H9 (cell line): ENCODE data around the gene ZER1. TPM values are rescaled to one million over a fixed set of nuclear protein-coding genes. Genes with fewer than 3 reads are reported as not detected.
A peak's percentile ranks its signal among the peaks of the same experiment; 100 is the strongest.

Experiments used
- DNase-seq: peaks from one replicate; pipeline ENCODE4 v3.0.0-alpha.2; 2017
- H2AFZ ChIP-seq: one replicate; pipeline ENCODE4 v1.6.1; 2013; ENCODE audit warnings: mild to moderate bottlenecking, low read length, control low read depth, moderate library complexity
- H2AK5ac ChIP-seq: 2 replicates; pipeline ENCODE4 v1.6.1; 2013; ENCODE audit warnings: low read length, control low read depth, mixed read lengths; ENCODE audit not compliant: insufficient read length
- H2BK120ac ChIP-seq: one replicate; pipeline ENCODE4 v1.6.1; 2013; ENCODE audit warnings: low read depth, mild to moderate bottlenecking, low read length, control low read depth, inconsistent platforms; ENCODE audit not compliant: poor library complexity, severe bottlenecking
- H2BK12ac ChIP-seq: 2 replicates; pipeline ENCODE4 v1.6.1; 2013; ENCODE audit warnings: low read length, control low read depth, mixed read lengths, low read depth; ENCODE audit not compliant: insufficient read length
- H2BK15ac ChIP-seq: 2 replicates; pipeline ENCODE4 v1.6.1; 2013; ENCODE audit warnings: low read depth, low read length, control low read depth
- H2BK20ac ChIP-seq: one replicate; pipeline ENCODE4 v1.6.1; 2013; ENCODE audit warnings: low read depth, mild to moderate bottlenecking, low read length, control low read depth, inconsistent platforms; ENCODE audit not compliant: poor library complexity, severe bottlenecking
- H2BK5ac ChIP-seq: 2 replicates; pipeline ENCODE4 v1.6.1; 2013; ENCODE audit warnings: low read length, control low read depth, mixed read lengths; ENCODE audit not compliant: insufficient read length
- H3K14ac ChIP-seq: 2 replicates; pipeline ENCODE4 v1.6.1; 2013; ENCODE audit warnings: low read length, control low read depth; ENCODE audit not compliant: insufficient read depth
- H3K18ac ChIP-seq: 2 replicates; pipeline ENCODE4 v1.6.1; 2013; ENCODE audit warnings: low read depth, mild to moderate bottlenecking, mixed read lengths, low read length, control low read depth; ENCODE audit not compliant: insufficient read length
- H3K23ac ChIP-seq: 2 replicates; pipeline ENCODE4 v1.6.1; 2013; ENCODE audit warnings: low read length, control low read depth, mixed read lengths, low read depth; ENCODE audit not compliant: insufficient read length
- H3K23me2 ChIP-seq: 2 replicates; pipeline ENCODE4 v1.6.1; 2013; ENCODE audit warnings: low read depth, mild to moderate bottlenecking, mixed read lengths, low read length, control low read depth; ENCODE audit not compliant: insufficient read length, poor library complexity, severe bottlenecking
- H3K27ac ChIP-seq: 2 replicates; pipeline ENCODE4 v1.5.1; 2013; ENCODE audit warnings: low read length, control low read depth, mixed read lengths, low read depth; ENCODE audit not compliant: insufficient read length
- H3K27me3 ChIP-seq: 2 replicates; pipeline ENCODE4 v1.6.1; 2013; ENCODE audit warnings: low read length, control low read depth, inconsistent platforms; ENCODE audit not compliant: insufficient read depth
- H3K4ac ChIP-seq: 2 replicates; pipeline ENCODE4 v1.6.1; 2013; ENCODE audit warnings: low read depth, mild to moderate bottlenecking, control low read depth, inconsistent platforms, low read length, moderate library complexity
- H3K4me1 ChIP-seq: 2 replicates; pipeline ENCODE4 v1.6.1; 2013; ENCODE audit warnings: low read length, control low read depth, inconsistent platforms; ENCODE audit not compliant: insufficient read depth
- H3K4me2 ChIP-seq: 2 replicates; pipeline ENCODE4 v1.6.1; 2013; ENCODE audit warnings: low read length, control low read depth, mixed read lengths; ENCODE audit not compliant: insufficient read length, insufficient read depth
- H3K56ac ChIP-seq: 2 replicates; pipeline ENCODE4 v1.6.1; 2013; ENCODE audit warnings: low read depth, mild to moderate bottlenecking, mixed read lengths, low read length, control low read depth; ENCODE audit not compliant: insufficient read length
- H3K79me1 ChIP-seq: 2 replicates; pipeline ENCODE4 v1.6.1; 2013; ENCODE audit warnings: low read depth, mild to moderate bottlenecking, moderate library complexity, low read length, control low read depth, inconsistent platforms; ENCODE audit not compliant: insufficient read depth, poor library complexity, severe bottlenecking
- H3K79me2 ChIP-seq: 2 replicates; pipeline ENCODE4 v1.6.1; 2013; ENCODE audit warnings: low read length, control low read depth, inconsistent platforms; ENCODE audit not compliant: insufficient read depth
- H3K9ac ChIP-seq: 2 replicates; pipeline ENCODE4 v1.6.1; 2013; ENCODE audit warnings: low read length, control low read depth, mixed read lengths; ENCODE audit not compliant: insufficient read length; ENCODE audit errors: extremely low read depth
- H3K9me3 ChIP-seq: one replicate; pipeline ENCODE4 v1.6.1; 2013; ENCODE audit warnings: low read depth, low read length, inconsistent platforms; ENCODE audit not compliant: control insufficient read depth
- H3T11ph ChIP-seq: one replicate; pipeline ENCODE4 v1.6.1; 2013; ENCODE audit warnings: mild to moderate bottlenecking, low read length, control low read depth, inconsistent platforms
- H4K20me1 ChIP-seq: one replicate; pipeline ENCODE4 v1.6.1; 2013; ENCODE audit not compliant: control insufficient read depth, insufficient read length, insufficient read depth
- H4K5ac ChIP-seq: 2 replicates; pipeline ENCODE4 v1.6.1; 2013; ENCODE audit warnings: low read depth, mild to moderate bottlenecking, mixed read lengths, low read length, control low read depth; ENCODE audit not compliant: insufficient read length
- H4K8ac ChIP-seq: replicated peaks from 2 replicates; pipeline ENCODE4 v1.6.1; 2013; ENCODE audit warnings: low read length, control low read depth, mixed read lengths, low read depth; ENCODE audit not compliant: insufficient read length
- H4K91ac ChIP-seq: 2 replicates; pipeline ENCODE4 v1.6.1; 2013; ENCODE audit warnings: low read depth, mild to moderate bottlenecking, moderate library complexity, mixed read lengths, low read length, control low read depth; ENCODE audit not compliant: insufficient read length
- H3K27ac Mint-ChIP-seq, 3 experiments: 2 replicates in 2 of 3; 3 replicates in 1 of 3; pipeline ENCODE4 v1.8.0; 2020 to 2021; ENCODE audit warnings: mixed read lengths in 3 of 3, mild to moderate bottlenecking in 1 of 3, moderate library complexity in 1 of 3
- H3K27me3 Mint-ChIP-seq: 2 replicates; pipeline ENCODE4 v1.8.0; 2021; ENCODE audit warnings: low read depth, mild to moderate bottlenecking, moderate library complexity, mixed read lengths
- H3K36me3 Mint-ChIP-seq, 3 experiments: 2 replicates in 2 of 3; 3 replicates in 1 of 3; pipeline ENCODE4 v1.8.0; 2020 to 2021; ENCODE audit warnings: low read depth in 3 of 3, mixed read lengths in 3 of 3; ENCODE audit not compliant: insufficient read depth in 1 of 3
- H3K4me1 Mint-ChIP-seq, 2 experiments: 2 replicates each; pipeline ENCODE4 v1.8.0; 2020; ENCODE audit warnings: mixed read lengths in 2 of 2
- H3K4me3 Mint-ChIP-seq, 2 experiments: 2 replicates in 1 of 2; 3 replicates in 1 of 2; pipeline ENCODE4 v1.8.0; 2020 to 2021; ENCODE audit warnings: mild to moderate bottlenecking in 2 of 2, mixed read lengths in 2 of 2, moderate library complexity in 1 of 2
- H3K9me3 Mint-ChIP-seq, 2 experiments: 2 replicates in 1 of 2; 3 replicates in 1 of 2; pipeline ENCODE4 v1.8.0; 2020; ENCODE audit warnings: mild to moderate bottlenecking in 2 of 2, mixed read lengths in 2 of 2, moderate library complexity in 1 of 2
- WGBS: extraction: QIAGEN DNeasy Blood & Tissue Kit; methylation state at CpG from one replicate; pipeline ENCODE4 v1.1.7; 2013; ENCODE audit warnings: missing lambda C conversion rate, low lambda C conversion rate, mixed read lengths; ENCODE audit not compliant: insufficient read length; ENCODE audit errors: extremely low coverage; 5-methylcytosine and 5-hydroxymethylcytosine counted together
- total RNA-seq: library from RNA; stranded (reverse); gene quantifications from 2 replicates; pipeline ENCODE4 v1.2.1, GENCODE V29; 2021
- TF ChIP-seq, protein P1 (sequence below): fragments of 200-600 bp; sonication (generic); conservative IDR thresholded peaks from 3 replicates; pipeline ENCODE4 v1.8.0; 2021; ENCODE audit warnings: antibody characterized with exemption, mild to moderate bottlenecking

The ZER1 gene
- total RNA-seq, 1 experiment from 2014 or later = 24.2 TPM

DNA sequence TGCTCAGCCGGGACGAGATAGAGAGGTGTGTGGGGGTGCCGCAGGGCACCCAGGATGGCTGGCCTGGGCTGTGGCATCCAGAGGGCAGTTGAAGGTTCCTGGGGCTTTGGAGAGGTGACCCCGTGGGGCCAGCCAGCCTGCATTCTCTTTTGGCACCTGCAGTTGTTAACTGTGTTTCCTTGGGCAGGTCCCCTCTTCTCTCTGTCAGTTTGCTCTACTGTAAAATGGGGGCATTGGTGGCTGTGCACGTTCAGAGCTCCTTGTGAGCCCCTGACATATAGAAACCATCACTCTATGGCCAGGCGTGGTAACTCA lies 56.3 kb downstream of the ZER1 start:
- H3K36me3 Mint-ChIP-seq = peaks cover 5 to 40% (median 27%) of the 10 kb centered on the region in 3 experiments; a peak in 6 of 7 replicates
- no peak overlapping the region for H2AFZ ChIP-seq
- H3K4me1 Mint-ChIP-seq = no peaks in the 10 kb centered on the region
- H3K23me2 ChIP-seq = no peaks in the 10 kb centered on the region
- no peak overlapping the region for H3K4ac ChIP-seq
- TF ChIP-seq, protein P1, sequence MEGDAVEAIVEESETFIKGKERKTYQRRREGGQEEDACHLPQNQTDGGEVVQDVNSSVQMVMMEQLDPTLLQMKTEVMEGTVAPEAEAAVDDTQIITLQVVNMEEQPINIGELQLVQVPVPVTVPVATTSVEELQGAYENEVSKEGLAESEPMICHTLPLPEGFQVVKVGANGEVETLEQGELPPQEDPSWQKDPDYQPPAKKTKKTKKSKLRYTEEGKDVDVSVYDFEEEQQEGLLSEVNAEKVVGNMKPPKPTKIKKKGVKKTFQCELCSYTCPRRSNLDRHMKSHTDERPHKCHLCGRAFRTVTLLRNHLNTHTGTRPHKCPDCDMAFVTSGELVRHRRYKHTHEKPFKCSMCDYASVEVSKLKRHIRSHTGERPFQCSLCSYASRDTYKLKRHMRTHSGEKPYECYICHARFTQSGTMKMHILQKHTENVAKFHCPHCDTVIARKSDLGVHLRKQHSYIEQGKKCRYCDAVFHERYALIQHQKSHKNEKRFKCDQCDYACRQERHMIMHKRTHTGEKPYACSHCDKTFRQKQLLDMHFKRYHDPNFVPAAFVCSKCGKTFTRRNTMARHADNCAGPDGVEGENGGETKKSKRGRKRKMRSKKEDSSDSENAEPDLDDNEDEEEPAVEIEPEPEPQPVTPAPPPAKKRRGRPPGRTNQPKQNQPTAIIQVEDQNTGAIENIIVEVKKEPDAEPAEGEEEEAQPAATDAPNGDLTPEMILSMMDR = no peak
- no peak overlapping the region for H3T11ph ChIP-seq
- no peaks in the 10 kb centered on the region for H3K9me3 ChIP-seq
- H3K4me2 ChIP-seq = no peak overlapping the region
- no peak overlapping the region for H4K8ac ChIP-seq
- H2BK12ac ChIP-seq = no peak overlapping the region
- H3K79me1 ChIP-seq = no peaks in the 10 kb centered on the region
- no peak overlapping the region for H3K27ac Mint-ChIP-seq
- H3K9me3 Mint-ChIP-seq = no peaks in the 10 kb centered on the region
- WGBS = no CpG with 5 or more reads among the region's 6 CpGs
- H3K14ac ChIP-seq = no peak overlapping the region
- H3K27me3 ChIP-seq = no peaks in the 10 kb centered on the region
- H3K23ac ChIP-seq = no peak overlapping the region
- no peak overlapping the region for H2BK20ac ChIP-seq
- no peak overlapping the region for H2AK5ac ChIP-seq
- H3K79me2 ChIP-seq = no peaks in the 10 kb centered on the region
- H2BK120ac ChIP-seq = no peak overlapping the region
- no peaks in the 10 kb centered on the region for H4K20me1 ChIP-seq
- H3K9ac ChIP-seq = no peak overlapping the region
- H3K4me1 ChIP-seq = no peaks in the 10 kb centered on the region
- H3K4me3 Mint-ChIP-seq = no peak overlapping the region
- peak; percentile 8 for DNase-seq
- no peak overlapping the region for H3K18ac ChIP-seq
- no peaks in the 10 kb centered on the region for H3K27me3 Mint-ChIP-seq
- H2BK15ac ChIP-seq = no peak overlapping the region
- no peak overlapping the region for H3K56ac ChIP-seq
- no peak overlapping the region for H4K5ac ChIP-seq
- no peak overlapping the region for H3K27ac ChIP-seq
- no peak overlapping the region for H2BK5ac ChIP-seq
- no peak overlapping the region for H4K91ac ChIP-seq
